Right lobe of liver (tissue), 4 donors: Measurements from ENCODE around the gene CLIP2.

Experiments used
- CTCF ChIP-seq, 4 donors: fragments of 200-600 bp in 3 of 4; fragments of 450-650 bp in 1 of 4; IDR thresholded peaks; one replicate each; pipeline versions ENCODE4 v1.5.1 to v1.8.0; 2016 to 2022; ENCODE audit warnings: antibody characterized with exemption in 4 of 4, mild to moderate bottlenecking in 2 of 4
- POLR2A ChIP-seq: fragments of 450-650 bp; IDR thresholded peaks from one replicate; pipeline ENCODE4 v1.6.1; 2017; ENCODE audit warnings: antibody characterized with exemption, mild to moderate bottlenecking
- donor health status: DM: no; HTN: no; CAD: no.
- donor health status: DM: no; HTN: no; CAD: no.
- donor health status: DM: no; HTN: yes; CAD: no.

- TF ChIP-seq CTCF (IDR thresholded peaks at IDR 0.05) (no peak), POLR2A (no peak)
Observed at GRCh38 chr7:74291535-74291934, 2.3 kb downstream of the CLIP2 start.
